SK-N-SH treated with all-trans-retinoic acid at 6 μM for 48 hours (cell line): ENCODE data around the gene SGPL1.

Experiments used
- ATAC-seq: fragments of 200-7000 bp; cut with Tn5 transposase; 3 replicates; pipeline ENCODE4 v1.9.1; 2020; ENCODE audit warnings: mild to moderate bottlenecking, moderate library complexity
- CSDC2 ChIP-seq: fragments of 250-450 bp; sonication (Bioruptor Pico); IDR thresholded peaks from 2 replicates; pipeline ENCODE4 v1.5.0; 2020; ENCODE audit warnings: mild to moderate bottlenecking, moderate library complexity
- ESRRG ChIP-seq: fragments of 250-450 bp; sonication (Bioruptor Pico); IDR thresholded peaks from 2 replicates; pipeline ENCODE4 v1.6.1; 2021; ENCODE audit warnings: mild to moderate bottlenecking
- GLIS3 ChIP-seq: fragments of 250-450 bp; sonication (Bioruptor Pico); IDR thresholded peaks from 2 replicates; pipeline ENCODE4 v1.5.0; 2020; ENCODE audit warnings: mild to moderate bottlenecking, moderate library complexity
- ISL1 ChIP-seq: fragments of 250-450 bp; sonication (Bioruptor Pico); IDR thresholded peaks from 2 replicates; pipeline ENCODE4 v2.1.2; 2022; ENCODE audit warnings: mild to moderate bottlenecking, moderate library complexity
- OSR1 ChIP-seq: fragments of 250-450 bp; sonication (Bioruptor Pico); IDR thresholded peaks from 2 replicates; pipeline ENCODE4 v1.8.0; 2022; ENCODE audit warnings: moderate library complexity, mild to moderate bottlenecking, inconsistent platforms
- PPARA ChIP-seq: fragments of 250-450 bp; sonication (Bioruptor Pico); IDR thresholded peaks from 2 replicates; pipeline ENCODE4 v1.5.0; 2020; ENCODE audit warnings: mild to moderate bottlenecking, borderline replicate concordance
- RARB ChIP-seq: fragments of 250-450 bp; sonication (Bioruptor Pico); IDR thresholded peaks from 2 replicates; pipeline ENCODE4 v1.8.0; 2021; ENCODE audit warnings: mild to moderate bottlenecking, moderate library complexity
- SNAI2 ChIP-seq: fragments of 250-450 bp; sonication (Bioruptor Pico); IDR thresholded peaks from 2 replicates; pipeline ENCODE4 v1.5.0; 2020; ENCODE audit warnings: mild to moderate bottlenecking, moderate library complexity
- TCF4 ChIP-seq: fragments of 250-450 bp; sonication (Bioruptor Pico); IDR thresholded peaks from 2 replicates; pipeline ENCODE4 v1.8.0; 2021; ENCODE audit warnings: mild to moderate bottlenecking, moderate library complexity, borderline replicate concordance
- TOX ChIP-seq: fragments of 250-450 bp; sonication (Bioruptor Pico); IDR thresholded peaks from 2 replicates; pipeline ENCODE4 v1.8.0; 2021; ENCODE audit warnings: mild to moderate bottlenecking, moderate library complexity, borderline replicate concordance
- ZC3H10 ChIP-seq: fragments of 250-450 bp; sonication (Bioruptor Pico); IDR thresholded peaks from 2 replicates; pipeline ENCODE4 v1.5.1; 2021; ENCODE audit warnings: mild to moderate bottlenecking, moderate library complexity
- ZFP3 ChIP-seq: fragments of 250-450 bp; sonication (Bioruptor Pico); IDR thresholded peaks from 2 replicates; pipeline ENCODE4 v1.5.0; 2020; ENCODE audit warnings: mild to moderate bottlenecking, moderate library complexity
- ZFP30 ChIP-seq: fragments of 450-650 bp; formaldehyde crosslinking; IDR thresholded peaks from 2 replicates; pipeline ENCODE4 v1.5.0; 2022; ENCODE audit warnings: mild to moderate bottlenecking, moderate library complexity
- ZNF565 ChIP-seq: fragments of 450-650 bp; formaldehyde crosslinking; conservative IDR thresholded peaks from 2 replicates; pipeline ENCODE4 v1.5.0; 2020; ENCODE audit warnings: low read depth, mild to moderate bottlenecking, moderate library complexity
- ZNF70 ChIP-seq: fragments of 450-650 bp; formaldehyde crosslinking; IDR thresholded peaks from 2 replicates; pipeline ENCODE4 v1.5.0; 2020; ENCODE audit warnings: mild to moderate bottlenecking, moderate library complexity
- ZNF8 ChIP-seq: fragments of 450-650 bp; formaldehyde crosslinking; IDR thresholded peaks from 2 replicates; pipeline ENCODE4 v1.5.0; 2020; ENCODE audit warnings: mild to moderate bottlenecking, moderate library complexity
- TF ChIP-seq, protein P1 (sequence below): fragments of 250-450 bp; sonication (Bioruptor Pico); IDR thresholded peaks from 2 replicates; pipeline ENCODE4 v1.5.1; 2020; ENCODE audit warnings: low read depth, mild to moderate bottlenecking, moderate library complexity
- TF ChIP-seq, protein P2 (sequence below): fragments of 250-450 bp; sonication (Bioruptor Pico); IDR thresholded peaks from 2 replicates; pipeline ENCODE4 v1.8.0; 2021; ENCODE audit warnings: low read depth, mild to moderate bottlenecking, moderate library complexity, borderline replicate concordance
- TF ChIP-seq, protein P3 (sequence below): fragments of 250-450 bp; sonication (Bioruptor Pico); IDR thresholded peaks from 2 replicates; pipeline ENCODE4 v1.8.0; 2020; ENCODE audit warnings: mild to moderate bottlenecking, moderate library complexity, borderline replicate concordance
- TF ChIP-seq, protein P4 (sequence below): fragments of 250-450 bp; sonication (Bioruptor Pico); IDR thresholded peaks from 2 replicates; pipeline ENCODE4 v1.5.0; 2020; ENCODE audit warnings: mild to moderate bottlenecking, moderate library complexity

SGPL1 gene

DNA sequence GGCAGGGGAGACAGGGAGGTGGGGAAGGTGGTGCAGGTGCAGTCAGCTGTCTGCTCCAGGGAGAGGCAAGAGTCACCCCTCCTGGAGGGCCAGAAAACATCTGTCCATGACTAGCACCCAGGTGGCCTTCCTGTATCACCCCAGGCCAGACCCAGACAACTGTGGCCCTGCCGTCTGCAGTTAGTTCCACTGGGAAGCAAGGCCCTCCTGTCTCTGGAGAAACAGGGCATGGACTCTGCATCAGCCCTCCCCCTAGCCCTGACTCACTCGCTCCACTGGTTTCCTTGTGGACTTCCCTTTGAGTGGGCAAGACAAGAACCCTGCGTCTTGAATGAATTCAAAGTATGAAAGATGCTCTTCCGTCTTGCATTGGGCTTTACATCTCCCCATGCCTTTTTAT lies 43.1 kb upstream of the SGPL1 start (continued):
- TF ChIP-seq SNAI2 (CRISPR knock-in tag) (no peak), ZNF70 (CRISPR knock-in tag) (no peak), ZNF565 (CRISPR knock-in tag) (no peak), TOX (CRISPR knock-in tag) (no peak)

DNA sequence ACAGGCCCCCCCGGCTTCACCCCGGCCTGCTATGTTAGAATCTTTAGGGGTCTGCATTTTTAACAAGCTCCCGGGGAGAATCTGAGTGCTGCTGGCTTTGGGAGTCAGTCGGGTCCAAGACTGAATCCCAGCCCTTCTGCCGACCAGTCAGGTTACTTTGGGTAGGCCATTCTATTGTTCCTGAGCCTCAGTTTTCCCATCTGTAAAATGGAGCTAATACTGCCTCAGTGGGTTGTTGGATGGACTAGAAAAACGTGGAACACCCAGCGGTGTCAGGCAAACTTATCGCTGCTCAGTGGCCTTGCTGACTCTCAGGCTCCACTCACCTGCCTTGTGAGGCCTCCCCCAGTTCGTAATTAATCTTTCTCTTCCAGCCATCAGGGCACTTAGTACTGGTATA lies 42.3 kb upstream of the SGPL1 start:
- no peak for TF ChIP-seq CSDC2 (CRISPR knock-in tag)
- TF ChIP-seq, protein P1, sequence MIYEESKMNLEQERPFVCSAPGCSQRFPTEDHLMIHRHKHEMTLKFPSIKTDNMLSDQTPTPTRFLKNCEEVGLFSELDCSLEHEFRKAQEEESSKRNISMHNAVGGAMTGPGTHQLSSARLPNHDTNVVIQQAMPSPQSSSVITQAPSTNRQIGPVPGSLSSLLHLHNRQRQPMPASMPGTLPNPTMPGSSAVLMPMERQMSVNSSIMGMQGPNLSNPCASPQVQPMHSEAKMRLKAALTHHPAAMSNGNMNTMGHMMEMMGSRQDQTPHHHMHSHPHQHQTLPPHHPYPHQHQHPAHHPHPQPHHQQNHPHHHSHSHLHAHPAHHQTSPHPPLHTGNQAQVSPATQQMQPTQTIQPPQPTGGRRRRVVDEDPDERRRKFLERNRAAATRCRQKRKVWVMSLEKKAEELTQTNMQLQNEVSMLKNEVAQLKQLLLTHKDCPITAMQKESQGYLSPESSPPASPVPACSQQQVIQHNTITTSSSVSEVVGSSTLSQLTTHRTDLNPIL (CRISPR knock-in tag) = no peak
- no peak for TF ChIP-seq ZFP30 (CRISPR knock-in tag)
- no peak for TF ChIP-seq TCF4 (CRISPR knock-in tag)
- TF ChIP-seq SNAI2 (CRISPR knock-in tag) = no peak
- no peak for TF ChIP-seq ZC3H10 (CRISPR knock-in tag)
- TF ChIP-seq, protein P2, sequence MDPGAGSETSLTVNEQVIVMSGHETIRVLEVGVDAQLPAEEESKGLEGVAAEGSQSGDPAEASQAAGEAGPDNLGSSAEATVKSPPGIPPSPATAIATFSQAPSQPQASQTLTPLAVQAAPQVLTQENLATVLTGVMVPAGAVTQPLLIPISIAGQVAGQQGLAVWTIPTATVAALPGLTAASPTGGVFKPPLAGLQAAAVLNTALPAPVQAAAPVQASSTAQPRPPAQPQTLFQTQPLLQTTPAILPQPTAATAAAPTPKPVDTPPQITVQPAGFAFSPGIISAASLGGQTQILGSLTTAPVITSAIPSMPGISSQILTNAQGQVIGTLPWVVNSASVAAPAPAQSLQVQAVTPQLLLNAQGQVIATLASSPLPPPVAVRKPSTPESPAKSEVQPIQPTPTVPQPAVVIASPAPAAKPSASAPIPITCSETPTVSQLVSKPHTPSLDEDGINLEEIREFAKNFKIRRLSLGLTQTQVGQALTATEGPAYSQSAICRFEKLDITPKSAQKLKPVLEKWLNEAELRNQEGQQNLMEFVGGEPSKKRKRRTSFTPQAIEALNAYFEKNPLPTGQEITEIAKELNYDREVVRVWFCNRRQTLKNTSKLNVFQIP = no peak
- TF ChIP-seq TOX (CRISPR knock-in tag) = no peak
- no peak for TF ChIP-seq ZFP3 (CRISPR knock-in tag)
- TF ChIP-seq RARB (CRISPR knock-in tag) = no peak
- TF ChIP-seq, protein P3, sequence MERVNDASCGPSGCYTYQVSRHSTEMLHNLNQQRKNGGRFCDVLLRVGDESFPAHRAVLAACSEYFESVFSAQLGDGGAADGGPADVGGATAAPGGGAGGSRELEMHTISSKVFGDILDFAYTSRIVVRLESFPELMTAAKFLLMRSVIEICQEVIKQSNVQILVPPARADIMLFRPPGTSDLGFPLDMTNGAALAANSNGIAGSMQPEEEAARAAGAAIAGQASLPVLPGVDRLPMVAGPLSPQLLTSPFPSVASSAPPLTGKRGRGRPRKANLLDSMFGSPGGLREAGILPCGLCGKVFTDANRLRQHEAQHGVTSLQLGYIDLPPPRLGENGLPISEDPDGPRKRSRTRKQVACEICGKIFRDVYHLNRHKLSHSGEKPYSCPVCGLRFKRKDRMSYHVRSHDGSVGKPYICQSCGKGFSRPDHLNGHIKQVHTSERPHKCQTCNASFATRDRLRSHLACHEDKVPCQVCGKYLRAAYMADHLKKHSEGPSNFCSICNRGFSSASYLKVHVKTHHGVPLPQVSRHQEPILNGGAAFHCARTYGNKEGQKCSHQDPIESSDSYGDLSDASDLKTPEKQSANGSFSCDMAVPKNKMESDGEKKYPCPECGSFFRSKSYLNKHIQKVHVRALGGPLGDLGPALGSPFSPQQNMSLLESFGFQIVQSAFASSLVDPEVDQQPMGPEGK (CRISPR knock-in tag) = no peak
- TF ChIP-seq ZNF565 (CRISPR knock-in tag) = no peak
- TF ChIP-seq, protein P4, sequence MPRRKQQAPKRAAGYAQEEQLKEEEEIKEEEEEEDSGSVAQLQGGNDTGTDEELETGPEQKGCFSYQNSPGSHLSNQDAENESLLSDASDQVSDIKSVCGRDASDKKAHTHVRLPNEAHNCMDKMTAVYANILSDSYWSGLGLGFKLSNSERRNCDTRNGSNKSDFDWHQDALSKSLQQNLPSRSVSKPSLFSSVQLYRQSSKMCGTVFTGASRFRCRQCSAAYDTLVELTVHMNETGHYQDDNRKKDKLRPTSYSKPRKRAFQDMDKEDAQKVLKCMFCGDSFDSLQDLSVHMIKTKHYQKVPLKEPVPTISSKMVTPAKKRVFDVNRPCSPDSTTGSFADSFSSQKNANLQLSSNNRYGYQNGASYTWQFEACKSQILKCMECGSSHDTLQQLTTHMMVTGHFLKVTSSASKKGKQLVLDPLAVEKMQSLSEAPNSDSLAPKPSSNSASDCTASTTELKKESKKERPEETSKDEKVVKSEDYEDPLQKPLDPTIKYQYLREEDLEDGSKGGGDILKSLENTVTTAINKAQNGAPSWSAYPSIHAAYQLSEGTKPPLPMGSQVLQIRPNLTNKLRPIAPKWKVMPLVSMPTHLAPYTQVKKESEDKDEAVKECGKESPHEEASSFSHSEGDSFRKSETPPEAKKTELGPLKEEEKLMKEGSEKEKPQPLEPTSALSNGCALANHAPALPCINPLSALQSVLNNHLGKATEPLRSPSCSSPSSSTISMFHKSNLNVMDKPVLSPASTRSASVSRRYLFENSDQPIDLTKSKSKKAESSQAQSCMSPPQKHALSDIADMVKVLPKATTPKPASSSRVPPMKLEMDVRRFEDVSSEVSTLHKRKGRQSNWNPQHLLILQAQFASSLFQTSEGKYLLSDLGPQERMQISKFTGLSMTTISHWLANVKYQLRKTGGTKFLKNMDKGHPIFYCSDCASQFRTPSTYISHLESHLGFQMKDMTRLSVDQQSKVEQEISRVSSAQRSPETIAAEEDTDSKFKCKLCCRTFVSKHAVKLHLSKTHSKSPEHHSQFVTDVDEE (CRISPR knock-in tag) = no peak
- TF ChIP-seq, all 23 proteins: peak for 0
- no peak for ATAC-seq

DNA sequence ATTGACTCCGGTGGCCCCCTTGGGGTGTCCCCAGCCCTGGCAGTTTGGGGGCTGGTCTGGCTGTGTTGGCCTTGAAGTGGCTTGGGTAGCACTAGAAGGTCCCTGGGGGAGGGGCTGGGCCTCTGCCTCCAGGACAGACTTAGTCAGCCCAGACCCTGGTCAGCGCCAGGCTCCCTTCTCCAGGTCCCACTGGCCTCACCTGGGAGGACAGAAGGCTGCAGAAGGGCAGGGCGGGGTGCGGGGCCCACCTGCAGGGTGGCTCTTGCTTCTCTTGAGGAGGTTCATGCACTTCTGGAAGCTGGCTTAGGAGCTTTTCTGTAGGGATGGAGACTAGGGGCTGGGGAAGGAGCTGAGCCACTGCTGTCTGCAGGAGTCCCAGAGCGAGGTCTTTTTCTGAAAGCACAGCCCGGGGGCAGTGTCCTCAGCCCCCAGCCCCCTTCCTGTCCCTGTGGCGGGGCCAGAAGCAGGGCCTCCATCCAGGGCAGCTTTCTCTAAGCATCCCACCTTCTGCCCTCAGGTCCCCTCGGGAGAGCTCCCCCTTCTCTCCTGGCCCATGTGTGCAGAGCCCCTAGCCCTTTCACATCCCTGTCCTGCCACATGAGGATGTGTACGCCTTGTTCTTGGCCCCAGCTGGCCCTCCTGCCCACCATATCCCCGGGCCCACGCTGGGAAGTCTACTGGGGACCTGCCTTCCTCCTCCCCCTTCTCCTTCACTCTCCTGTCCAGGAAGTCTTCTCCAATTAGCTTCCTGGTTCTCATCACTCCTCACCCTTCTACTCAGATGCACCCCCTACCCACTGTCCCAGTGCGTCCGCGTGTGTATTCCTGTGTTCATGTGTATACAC lies 41.6 kb upstream of the SGPL1 start:
- TF ChIP-seq RARB (CRISPR knock-in tag) = no peak
- no peak for TF ChIP-seq PPARA (CRISPR knock-in tag)
- TF ChIP-seq GLIS3 = no peak
- no peak for TF ChIP-seq ZFP30 (CRISPR knock-in tag)
- TF ChIP-seq OSR1 = no peak
- TF ChIP-seq ISL1 (CRISPR knock-in tag) = no peak
- no peak for TF ChIP-seq TOX (CRISPR knock-in tag)
- TF ChIP-seq, protein P1 (CRISPR knock-in tag) = no peak
- no peak for TF ChIP-seq ZNF70 (CRISPR knock-in tag)
- TF ChIP-seq ESRRG (CRISPR knock-in tag) = no peak
- no peak for TF ChIP-seq ZNF8
- no peak for TF ChIP-seq ZC3H10 (CRISPR knock-in tag)
- TF ChIP-seq, all 23 proteins: peak for 0
- ATAC-seq = no peak
